Neural cell (in vitro differentiated cells): Measurements from ENCODE around the gene CLDND2.

Experiments used
- POLR2AphosphoS5 ChIP-seq: IDR thresholded peaks from 2 replicates; pipeline ENCODE4 v1.6.1; 2012
- TAF1 ChIP-seq: IDR thresholded peaks from 2 replicates; pipeline ENCODE4 v1.6.1; 2012; ENCODE audit warnings: low read depth
- TF ChIP-seq, protein P1 (sequence below): fragments of 450-650 bp; IDR thresholded peaks from 2 replicates; pipeline ENCODE4 v1.5.1; 2014; ENCODE audit warnings: antibody characterized with exemption, mild to moderate bottlenecking, moderate library complexity; ENCODE audit not compliant: poor library complexity, severe bottlenecking

DNA sequence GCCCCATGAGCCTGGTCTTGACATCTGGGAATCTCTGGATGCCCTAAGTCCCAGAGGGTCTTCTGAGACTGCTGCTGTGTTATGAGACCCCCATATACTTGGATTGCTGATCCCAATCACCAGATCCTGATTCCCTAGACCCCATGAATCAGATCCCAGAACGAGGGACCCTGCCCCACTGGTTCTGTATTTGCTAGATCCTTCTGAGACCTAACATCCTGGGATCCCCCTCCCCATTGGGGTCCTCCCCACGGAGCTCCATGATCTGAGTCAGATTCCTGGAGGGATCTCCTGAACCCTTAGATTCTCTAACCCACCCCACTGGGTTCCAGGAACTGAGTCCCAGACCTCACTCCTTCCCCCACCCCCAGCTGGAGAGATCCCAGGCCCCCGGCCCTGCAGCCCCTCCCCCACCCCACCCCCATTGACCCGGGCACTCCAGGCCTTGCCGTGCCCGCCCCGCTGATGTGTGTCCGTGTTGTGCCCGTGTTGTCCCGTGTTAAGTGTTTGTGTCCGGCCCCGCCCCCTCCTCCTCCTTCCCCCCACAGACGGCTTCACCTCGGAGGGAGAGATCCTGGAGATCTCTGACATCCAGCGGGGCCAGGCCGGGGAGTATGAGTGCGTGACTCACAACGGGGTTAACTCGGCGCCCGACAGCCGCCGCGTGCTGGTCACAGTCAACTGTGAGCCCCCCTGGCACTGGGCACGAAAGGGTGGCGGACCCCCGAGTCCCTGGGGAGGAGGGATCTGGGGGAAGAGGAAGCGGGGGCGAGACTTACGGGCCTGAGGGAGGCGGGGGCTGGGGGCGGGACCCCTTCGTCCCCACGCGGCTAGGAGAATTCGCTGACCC lies 42.4 kb downstream of the CLDND2 start:
- TF ChIP-seq, protein P1, sequence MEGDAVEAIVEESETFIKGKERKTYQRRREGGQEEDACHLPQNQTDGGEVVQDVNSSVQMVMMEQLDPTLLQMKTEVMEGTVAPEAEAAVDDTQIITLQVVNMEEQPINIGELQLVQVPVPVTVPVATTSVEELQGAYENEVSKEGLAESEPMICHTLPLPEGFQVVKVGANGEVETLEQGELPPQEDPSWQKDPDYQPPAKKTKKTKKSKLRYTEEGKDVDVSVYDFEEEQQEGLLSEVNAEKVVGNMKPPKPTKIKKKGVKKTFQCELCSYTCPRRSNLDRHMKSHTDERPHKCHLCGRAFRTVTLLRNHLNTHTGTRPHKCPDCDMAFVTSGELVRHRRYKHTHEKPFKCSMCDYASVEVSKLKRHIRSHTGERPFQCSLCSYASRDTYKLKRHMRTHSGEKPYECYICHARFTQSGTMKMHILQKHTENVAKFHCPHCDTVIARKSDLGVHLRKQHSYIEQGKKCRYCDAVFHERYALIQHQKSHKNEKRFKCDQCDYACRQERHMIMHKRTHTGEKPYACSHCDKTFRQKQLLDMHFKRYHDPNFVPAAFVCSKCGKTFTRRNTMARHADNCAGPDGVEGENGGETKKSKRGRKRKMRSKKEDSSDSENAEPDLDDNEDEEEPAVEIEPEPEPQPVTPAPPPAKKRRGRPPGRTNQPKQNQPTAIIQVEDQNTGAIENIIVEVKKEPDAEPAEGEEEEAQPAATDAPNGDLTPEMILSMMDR, result no peak
- TF ChIP-seq TAF1 (no peak), POLR2AphosphoS5 (no peak)
